Colonic mucosa (tissue), 4 donors: Measurements from ENCODE around the gene NOL4L. TPM values are rescaled to one million over a fixed set of nuclear protein-coding genes. Genes with fewer than 3 reads are reported as not detected.

Experiments
- DNase-seq: peaks from one replicate; pipeline ENCODE4 v3.0.0-alpha.2; 2020
- H3K27ac ChIP-seq: fragments of 200-600 bp; one replicate; pipeline ENCODE4 v1.8.0; 2021
- H3K27me3 ChIP-seq: fragments of 200-600 bp; one replicate; pipeline ENCODE4 v1.8.0; 2021
- H3K36me3 ChIP-seq: fragments of 200-600 bp; one replicate; pipeline ENCODE4 v1.8.0; 2021
- H3K4me1 ChIP-seq: fragments of 200-600 bp; one replicate; pipeline ENCODE4 v1.8.0; 2021; ENCODE audit warnings: mild to moderate bottlenecking
- H3K4me3 ChIP-seq: fragments of 200-600 bp; one replicate; pipeline ENCODE4 v1.8.0; 2021
- H3K9ac ChIP-seq, 2 donors: one replicate each; pipeline ENCODE4 v1.7.0; 2013; ENCODE audit warnings: control low read depth in 2 of 2, low read depth in 2 of 2, low read length in 2 of 2
- H3K9me3 ChIP-seq: fragments of 200-600 bp; one replicate; pipeline ENCODE4 v1.8.0; 2021
- CTCF ChIP-seq: fragments of 200-600 bp; IDR thresholded peaks from one replicate; pipeline ENCODE4 v1.8.0; 2022; ENCODE audit warnings: antibody characterized with exemption, mild to moderate bottlenecking
- intact Hi-C: fragments of 100-400 bp; cut with DNase I; formaldehyde crosslinking; loops from one replicate; pipeline ENCODE4 v1.14.1; 2022
- total RNA-seq, 2 donors: library from RNA; stranded (reverse); fragmentation: NEBNext Ultra II Directional in 1 of 2; extraction: Animal tissue kit (Norgen Biotek cat#: 25700) in 1 of 2; gene quantifications; one replicate each; pipeline ENCODE4 v1.2.1, GENCODE V29; 2021
- donor health status: healthy.
- donor health status: DM: no; HTN: no; CAD: no.
- donor health status: DM: no; HTN: no; CAD: no.

NOL4L gene
- total RNA-seq, 2 donors from 2014 or later, result 54.2 to 58.0 TPM

GRCh38 chr20:32506721-32507120 is 78.4 kb downstream of the NOL4L start:
- no peak overlapping the region for H3K27ac ChIP-seq
- intact Hi-C loops, result no loop called here
- no peaks in the 10 kb centered on the region for H3K36me3 ChIP-seq
- TF ChIP-seq CTCF, result no peak
- H3K9ac ChIP-seq, result no peak overlapping the region
- H3K9me3 ChIP-seq, result no peaks in the 10 kb centered on the region
- H3K4me1 ChIP-seq, result no peaks in the 10 kb centered on the region
- no peak overlapping the region for H3K4me3 ChIP-seq
- no peaks in the 10 kb centered on the region for H3K27me3 ChIP-seq
- no peak for DNase-seq

- H3K36me3 ChIP-seq, result no peaks in the 10 kb centered on the region
- intact Hi-C loops, result no loop called here
- no peaks in the 10 kb centered on the region for H3K4me1 ChIP-seq
- H3K27me3 ChIP-seq, result no peaks in the 10 kb centered on the region
- no peak overlapping the region for H3K27ac ChIP-seq
- H3K9me3 ChIP-seq, result no peaks in the 10 kb centered on the region
- no peak overlapping the region for H3K9ac ChIP-seq
- DNase-seq, result no peak
- no peak overlapping the region for H3K4me3 ChIP-seq
- TF ChIP-seq CTCF, result no peak
Observed at GRCh38 chr20:32505723-32506473, 79.2 kb downstream of the NOL4L start.

GRCh38 chr20:32501709-32502108 is 83.4 kb downstream of the NOL4L start:
- Histone ChIP-seq H3K9me3 (no peaks in the 10 kb centered on the region), H3K4me1 (no peaks in the 10 kb centered on the region), H3K4me3 (no peak overlapping the region), H3K36me3 (no peaks in the 10 kb centered on the region), H3K9ac (no peak overlapping the region), H3K27me3 (no peaks in the 10 kb centered on the region), H3K27ac (no peak overlapping the region)
- no peak for TF ChIP-seq CTCF
- intact Hi-C loops, result no loop called here
- no peak for DNase-seq

GRCh38 chr20:32497589-32498224 is 87.4 kb downstream of the NOL4L start:
- no peak overlapping the region for H3K27ac ChIP-seq
- DNase-seq, result no peak
- no peaks in the 10 kb centered on the region for H3K27me3 ChIP-seq
- H3K9me3 ChIP-seq, result no peaks in the 10 kb centered on the region
- no peaks in the 10 kb centered on the region for H3K36me3 ChIP-seq
- no peak overlapping the region for H3K4me3 ChIP-seq
- H3K4me1 ChIP-seq, result no peaks in the 10 kb centered on the region
- TF ChIP-seq CTCF, result no peak
- H3K9ac ChIP-seq, result no peak overlapping the region
- intact Hi-C loops, result no loop called here

- H3K27ac ChIP-seq, result no peak overlapping the region
- no peaks in the 10 kb centered on the region for H3K9me3 ChIP-seq
- no peaks in the 10 kb centered on the region for H3K27me3 ChIP-seq
- no peak for DNase-seq
- H3K36me3 ChIP-seq, result no peaks in the 10 kb centered on the region
- intact Hi-C loops, result no loop called here
- no peaks in the 10 kb centered on the region for H3K4me1 ChIP-seq
- H3K4me3 ChIP-seq, result no peak overlapping the region
- no peak for TF ChIP-seq CTCF
- H3K9ac ChIP-seq, result no peak overlapping the region
Observed at GRCh38 chr20:32496811-32497533, 88.2 kb downstream of the NOL4L start.
